ENCODE data around the gene KRAS. TPM values are rescaled to one million over a fixed set of nuclear protein-coding genes. Genes with fewer than 3 reads are reported as not detected.

KRAS gene
- total and polyA plus RNA-seq, 4 donors = 6.2 to 33.0 (median 14.1) TPM

DNA sequence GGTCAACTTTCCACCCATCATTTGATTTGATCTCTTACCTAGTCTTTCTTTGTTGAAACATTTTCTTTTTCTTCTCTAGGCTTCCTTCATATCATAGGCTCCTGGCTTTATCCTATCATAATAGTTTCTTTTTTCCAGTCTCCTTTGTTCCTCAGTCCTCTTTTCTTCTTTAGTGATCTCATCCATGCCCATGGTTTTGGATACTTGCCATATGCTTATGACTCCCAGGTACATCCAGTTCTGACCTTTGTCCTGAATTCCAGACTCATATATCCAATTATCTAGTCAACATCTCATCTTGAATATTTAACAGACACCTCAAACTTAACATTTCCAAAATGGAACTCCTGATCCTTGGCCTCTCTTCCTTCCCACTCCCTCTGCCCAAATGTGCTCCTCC lies 36.1 kb upstream of the KRAS start:
- Histone ChIP-seq H3K4me3 (ENCODE audit: low read depth in 1 of 3, low read length in 3 of 3) (no peak overlapping the region), H3K9me3 (ENCODE audit: control insufficient read depth in 4 of 4, low read length in 3 of 4) (peaks cover 0 to 11% (median 4%) of the 10 kb centered on the region in 4 donors), H3K9ac (ENCODE audit: low read depth in 1 of 2, low read length in 2 of 2) (no peak overlapping the region), H3K4me1 (ENCODE audit: control insufficient read depth in 4 of 4, insufficient read depth in 4 of 4, low read length in 3 of 4) (no peaks in the 10 kb centered on the region), H3K36me3 (ENCODE audit: control insufficient read depth in 4 of 4, insufficient read depth in 3 of 4, low read depth in 1 of 4, low read length in 3 of 4) (no peaks in the 10 kb centered on the region), H3K27me3 (ENCODE audit: control insufficient read depth in 4 of 4, insufficient read depth in 4 of 4, low read length in 3 of 4) (no peaks in the 10 kb centered on the region), H3K27ac (ENCODE audit: low read depth in 1 of 2, low read length in 2 of 2) (no peak overlapping the region)
- DNase-seq (ENCODE audit: low spot score) = no peak
- TF ChIP-seq, protein P1, sequence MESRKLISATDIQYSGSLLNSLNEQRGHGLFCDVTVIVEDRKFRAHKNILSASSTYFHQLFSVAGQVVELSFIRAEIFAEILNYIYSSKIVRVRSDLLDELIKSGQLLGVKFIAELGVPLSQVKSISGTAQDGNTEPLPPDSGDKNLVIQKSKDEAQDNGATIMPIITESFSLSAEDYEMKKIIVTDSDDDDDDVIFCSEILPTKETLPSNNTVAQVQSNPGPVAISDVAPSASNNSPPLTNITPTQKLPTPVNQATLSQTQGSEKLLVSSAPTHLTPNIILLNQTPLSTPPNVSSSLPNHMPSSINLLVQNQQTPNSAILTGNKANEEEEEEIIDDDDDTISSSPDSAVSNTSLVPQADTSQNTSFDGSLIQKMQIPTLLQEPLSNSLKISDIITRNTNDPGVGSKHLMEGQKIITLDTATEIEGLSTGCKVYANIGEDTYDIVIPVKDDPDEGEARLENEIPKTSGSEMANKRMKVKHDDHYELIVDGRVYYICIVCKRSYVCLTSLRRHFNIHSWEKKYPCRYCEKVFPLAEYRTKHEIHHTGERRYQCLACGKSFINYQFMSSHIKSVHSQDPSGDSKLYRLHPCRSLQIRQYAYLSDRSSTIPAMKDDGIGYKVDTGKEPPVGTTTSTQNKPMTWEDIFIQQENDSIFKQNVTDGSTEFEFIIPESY (IDR thresholded peaks at IDR 0.05) = no peak
- TF ChIP-seq, protein P2, sequence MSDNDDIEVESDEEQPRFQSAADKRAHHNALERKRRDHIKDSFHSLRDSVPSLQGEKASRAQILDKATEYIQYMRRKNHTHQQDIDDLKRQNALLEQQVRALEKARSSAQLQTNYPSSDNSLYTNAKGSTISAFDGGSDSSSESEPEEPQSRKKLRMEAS (IDR thresholded peaks at IDR 0.05) = no peak
- no peak for TF ChIP-seq GABPA (IDR thresholded peaks at IDR 0.05 in 1 of 2, conservative IDR thresholded peaks at IDR 0.05 in 1 of 2)
- TF ChIP-seq EGR1 (IDR thresholded peaks at IDR 0.05; ENCODE audit: low read depth in 2 of 2) = no peak
- TF ChIP-seq, protein P3, sequence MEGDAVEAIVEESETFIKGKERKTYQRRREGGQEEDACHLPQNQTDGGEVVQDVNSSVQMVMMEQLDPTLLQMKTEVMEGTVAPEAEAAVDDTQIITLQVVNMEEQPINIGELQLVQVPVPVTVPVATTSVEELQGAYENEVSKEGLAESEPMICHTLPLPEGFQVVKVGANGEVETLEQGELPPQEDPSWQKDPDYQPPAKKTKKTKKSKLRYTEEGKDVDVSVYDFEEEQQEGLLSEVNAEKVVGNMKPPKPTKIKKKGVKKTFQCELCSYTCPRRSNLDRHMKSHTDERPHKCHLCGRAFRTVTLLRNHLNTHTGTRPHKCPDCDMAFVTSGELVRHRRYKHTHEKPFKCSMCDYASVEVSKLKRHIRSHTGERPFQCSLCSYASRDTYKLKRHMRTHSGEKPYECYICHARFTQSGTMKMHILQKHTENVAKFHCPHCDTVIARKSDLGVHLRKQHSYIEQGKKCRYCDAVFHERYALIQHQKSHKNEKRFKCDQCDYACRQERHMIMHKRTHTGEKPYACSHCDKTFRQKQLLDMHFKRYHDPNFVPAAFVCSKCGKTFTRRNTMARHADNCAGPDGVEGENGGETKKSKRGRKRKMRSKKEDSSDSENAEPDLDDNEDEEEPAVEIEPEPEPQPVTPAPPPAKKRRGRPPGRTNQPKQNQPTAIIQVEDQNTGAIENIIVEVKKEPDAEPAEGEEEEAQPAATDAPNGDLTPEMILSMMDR (IDR thresholded peaks at IDR 0.05; ENCODE audit: low read depth, low read length, missing input control) = no peak
- TF ChIP-seq HNF4G (IDR thresholded peaks at IDR 0.05) = no peak
- TF ChIP-seq HNF4A (conservative IDR thresholded peaks at IDR 0.05) = no peak

DNA sequence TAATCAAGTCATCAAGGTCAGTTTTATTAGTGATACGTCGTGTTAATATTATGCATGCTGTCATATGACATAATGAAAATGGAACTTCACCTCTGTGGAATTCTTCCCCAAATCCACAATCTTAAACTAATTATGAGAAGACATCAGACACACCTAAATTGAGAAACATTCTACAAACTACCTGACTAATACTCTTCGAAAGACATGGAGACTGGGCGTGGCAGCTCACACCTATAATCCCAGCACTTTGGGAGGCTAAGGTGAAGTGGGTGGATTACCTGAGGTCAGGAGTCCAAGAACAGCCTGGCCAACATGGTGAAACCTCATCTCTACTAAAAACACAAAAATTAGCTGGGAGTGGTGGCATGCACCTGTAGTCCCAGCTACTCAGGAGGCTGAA lies 33.3 kb upstream of the KRAS start:
- WGBS = 95% methylated on average over 4 of the region's 4 CpGs
- TF ChIP-seq FOXA2 (IDR thresholded peaks at IDR 0.05) = no peak
- TF ChIP-seq, protein P3 (IDR thresholded peaks at IDR 0.05; ENCODE audit: low read depth, low read length, missing input control) = no peak
- Histone ChIP-seq H3K4me1 (ENCODE audit: control insufficient read depth in 4 of 4, insufficient read depth in 4 of 4, low read length in 3 of 4) (no peaks in the 10 kb centered on the region), H3K27me3 (ENCODE audit: control insufficient read depth in 4 of 4, insufficient read depth in 4 of 4, low read length in 3 of 4) (no peaks in the 10 kb centered on the region), H3K9me3 (ENCODE audit: control insufficient read depth in 4 of 4, low read length in 3 of 4) (peaks cover 0 to 5% (median 0%) of the 10 kb centered on the region in 4 donors), H3K27ac (ENCODE audit: low read depth in 1 of 2, low read length in 2 of 2) (no peak overlapping the region), H3K36me3 (ENCODE audit: control insufficient read depth in 4 of 4, insufficient read depth in 3 of 4, low read depth in 1 of 4, low read length in 3 of 4) (no peaks in the 10 kb centered on the region), H3K4me3 (ENCODE audit: low read depth in 1 of 3, low read length in 3 of 3) (no peak overlapping the region), H3K9ac (ENCODE audit: low read depth in 1 of 2, low read length in 2 of 2) (no peak overlapping the region)
- no peak for DNase-seq (ENCODE audit: low spot score)

DNA sequence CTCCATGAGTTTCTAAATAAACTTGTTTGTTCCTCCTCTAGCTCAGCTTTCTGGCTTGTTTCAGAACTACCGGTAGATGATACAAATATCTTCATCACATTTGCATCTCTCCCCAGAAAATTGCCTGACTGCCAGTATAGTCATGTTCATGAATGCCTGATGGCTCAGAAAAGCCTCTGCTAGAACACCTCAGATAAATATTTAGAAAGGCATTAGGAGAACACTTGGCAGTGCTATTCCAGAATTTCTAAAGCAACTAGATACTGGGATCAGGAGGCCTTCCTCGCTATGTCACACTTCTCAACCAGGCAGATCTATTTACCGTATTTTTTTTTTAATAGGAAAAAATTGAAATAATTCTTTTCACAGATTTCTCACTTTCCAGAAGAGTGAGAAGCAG lies 32.3 kb upstream of the KRAS start:
- H3K4me3 ChIP-seq (ENCODE audit: low read depth in 1 of 3, low read length in 3 of 3) = no peak overlapping the region
- no peaks in the 10 kb centered on the region for H3K36me3 ChIP-seq (ENCODE audit: control insufficient read depth in 4 of 4, insufficient read depth in 3 of 4, low read depth in 1 of 4, low read length in 3 of 4)
- no peak overlapping the region for H3K27ac ChIP-seq (ENCODE audit: low read depth in 1 of 2, low read length in 2 of 2)
- H3K9ac ChIP-seq (ENCODE audit: low read depth in 1 of 2, low read length in 2 of 2) = no peak overlapping the region
- no peaks in the 10 kb centered on the region for H3K27me3 ChIP-seq (ENCODE audit: control insufficient read depth in 4 of 4, insufficient read depth in 4 of 4, low read length in 3 of 4)
- WGBS = 82% methylated on average over 3 of the region's 3 CpGs
- no peak for DNase-seq (ENCODE audit: low spot score)
- no peak for TF ChIP-seq RXRA (IDR thresholded peaks at IDR 0.05)
- no peak for TF ChIP-seq FOXA2 (IDR thresholded peaks at IDR 0.05)
- TF ChIP-seq TAF1 (conservative IDR thresholded peaks at IDR 0.05) = no peak
- H3K9me3 ChIP-seq (ENCODE audit: control insufficient read depth in 4 of 4, low read length in 3 of 4) = no peaks in the 10 kb centered on the region
- H3K4me1 ChIP-seq (ENCODE audit: control insufficient read depth in 4 of 4, insufficient read depth in 4 of 4, low read length in 3 of 4) = no peaks in the 10 kb centered on the region

All from liver (tissue), 9 donors.